ENCODE measurements around the gene SFT2D3.

Gene SFT2D3

DNA sequence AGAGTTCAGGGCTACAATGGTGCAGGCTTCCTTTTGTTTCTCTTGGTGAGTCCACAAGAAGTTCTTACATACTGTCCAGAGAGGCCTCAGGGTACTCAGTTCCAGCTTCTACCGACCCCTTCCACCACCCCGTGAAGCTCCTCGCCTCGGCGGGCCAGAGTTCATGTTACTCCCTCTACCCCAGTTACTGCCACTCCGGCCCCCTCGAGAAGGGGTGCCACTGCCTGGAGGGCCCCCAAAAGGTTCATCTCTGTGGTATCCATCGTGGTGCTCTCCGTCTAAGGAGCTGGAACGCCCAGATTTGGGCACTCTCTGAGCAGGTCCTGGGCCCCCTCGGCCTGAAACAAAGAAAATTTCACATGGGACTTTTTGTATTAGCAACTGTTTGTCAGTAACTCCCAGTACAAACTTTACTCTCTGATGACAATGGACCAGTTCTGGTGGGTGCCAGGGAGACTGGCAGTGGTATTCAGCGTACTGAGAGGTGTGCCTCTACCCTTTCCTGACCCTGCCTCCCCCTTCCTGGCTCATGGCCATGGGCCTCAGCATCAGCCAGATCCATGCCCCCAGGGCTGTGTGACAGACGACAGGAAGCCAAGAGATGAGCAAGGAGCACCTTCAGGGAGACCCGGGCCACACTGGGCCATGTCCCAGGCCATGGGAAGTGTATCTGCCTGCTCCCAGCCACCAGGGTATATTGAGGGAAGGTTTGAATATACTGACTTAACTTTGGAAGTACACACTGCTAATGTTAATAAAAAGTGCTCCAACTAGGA, 5.1 kb downstream of the SFT2D3 start:
- no peak for DNase-seq (ENCODE audit: low read depth in 2 of 2)

- DNase-seq (ENCODE audit: low read depth in 2 of 2), result no peak
These were observed 6.8 kb downstream of the SFT2D3 start for GRCh38 chr2:127707890-127708648.

GRCh38 chr2:127709336-127709735, 8.0 kb downstream of the SFT2D3 start:
- DNase-seq (ENCODE audit: low read depth in 2 of 2), result no peak

DNA sequence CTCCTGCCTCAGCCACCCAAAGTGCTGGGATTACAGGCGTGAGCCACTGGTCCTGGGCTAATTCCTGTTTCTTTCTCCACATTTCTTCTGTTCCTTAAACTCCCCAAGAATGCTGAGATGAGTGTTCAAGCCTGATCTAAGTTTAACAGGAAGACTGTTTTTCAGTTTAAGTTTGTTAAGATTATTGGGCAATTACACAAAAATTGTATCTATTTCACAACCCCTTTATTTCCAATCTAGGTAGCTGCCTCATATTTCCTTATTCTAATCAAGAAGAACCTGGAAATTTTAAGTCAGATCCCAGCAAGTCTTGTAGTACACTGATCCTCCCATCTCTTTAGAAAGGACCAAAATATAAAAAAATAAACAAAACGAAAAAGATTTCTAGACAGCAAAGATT, 11.7 kb downstream of the SFT2D3 start:
- DNase-seq (ENCODE audit: low read depth in 2 of 2), result no peak

DNA sequence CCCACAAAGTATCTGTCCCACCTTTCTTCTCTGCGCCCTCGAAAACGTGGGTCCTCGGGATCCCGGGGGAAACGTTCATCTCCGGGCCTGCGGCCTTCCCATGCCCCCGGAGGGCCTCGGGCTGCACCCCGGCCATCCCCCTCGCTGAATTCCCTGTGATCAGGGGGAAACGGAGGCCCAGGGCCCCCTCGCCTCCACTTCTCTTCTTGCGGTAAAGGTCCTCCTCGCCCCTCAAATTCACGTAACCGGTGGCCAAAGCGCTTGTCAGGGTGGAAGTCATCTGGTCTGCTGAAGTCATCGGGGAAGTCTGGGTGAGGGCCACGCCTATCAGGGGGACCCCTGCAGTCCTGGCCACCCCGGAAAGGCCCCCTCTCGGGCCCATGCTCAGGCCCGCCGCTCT, 12.3 kb downstream of the SFT2D3 start:
- DNase-seq (ENCODE audit: low read depth in 2 of 2), result no peak

GRCh38 chr2:127715778-127716449, 14.6 kb downstream of the SFT2D3 start:
- DNase-seq (ENCODE audit: low read depth in 2 of 2), result no peak

DNA sequence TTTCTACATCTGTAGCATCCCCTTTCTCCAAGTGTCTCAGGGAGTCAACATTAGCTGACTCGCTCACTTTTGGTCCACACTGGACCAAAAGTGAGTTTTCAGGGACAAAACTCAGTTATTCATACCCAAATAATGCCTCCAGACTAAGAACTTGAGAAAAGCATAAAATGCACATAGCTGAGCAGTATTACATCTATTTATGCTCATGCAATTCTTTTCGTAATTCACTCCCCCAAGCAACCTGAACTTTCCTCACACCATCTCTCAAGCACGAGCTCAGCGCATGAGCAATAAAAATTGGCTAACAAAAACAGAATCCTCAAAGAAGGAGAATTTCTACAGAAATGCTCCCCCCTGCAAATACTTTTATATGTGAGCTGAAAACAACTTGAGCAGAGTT, 17.0 kb downstream of the SFT2D3 start:
- no peak for DNase-seq (ENCODE audit: low read depth in 2 of 2)

DNA sequence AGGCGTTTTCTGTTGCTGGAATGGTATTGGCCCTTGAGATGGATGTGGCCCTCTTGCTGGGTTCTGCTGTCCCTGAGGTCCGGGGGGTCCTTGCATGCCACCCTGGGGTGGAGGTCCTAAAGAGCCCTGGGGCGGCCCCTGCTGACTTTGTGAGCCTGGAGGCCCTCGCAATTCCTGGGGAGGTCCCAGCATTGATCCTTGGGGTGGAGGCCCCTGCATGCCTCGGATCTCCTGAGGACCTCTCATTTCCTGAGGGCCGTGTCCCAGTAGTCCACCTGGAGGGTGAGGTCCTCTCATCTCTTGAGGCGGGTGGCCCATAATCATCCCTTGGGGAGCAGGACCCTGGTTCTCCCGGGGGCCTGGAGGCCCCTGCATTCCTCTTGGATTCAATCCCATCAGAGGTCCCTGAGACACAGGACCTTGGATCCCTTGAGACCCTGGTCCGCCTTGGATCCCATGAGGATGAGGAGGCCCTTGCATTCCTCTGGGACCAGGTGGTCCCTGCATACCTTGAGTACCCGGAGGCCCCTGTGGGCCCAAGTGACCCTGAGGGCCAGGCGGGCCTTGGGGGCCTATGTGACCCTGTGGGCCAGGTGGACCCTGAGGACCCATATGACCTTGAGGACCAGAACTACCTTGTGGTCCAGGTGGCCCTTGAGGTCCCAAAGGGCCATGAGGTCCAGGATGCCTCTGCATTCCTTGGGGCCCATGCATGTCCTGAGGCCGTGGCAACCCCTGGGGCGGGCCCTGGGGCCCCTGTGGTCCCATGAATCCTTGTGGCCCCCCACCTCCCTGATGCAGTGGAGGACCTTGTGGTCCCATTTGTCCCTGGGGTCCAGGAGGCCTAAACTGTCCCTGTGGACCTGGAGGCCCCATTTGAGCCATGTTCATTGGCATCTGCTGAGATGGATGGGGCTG, 18.3 kb downstream of the SFT2D3 start:
- no peak for DNase-seq (ENCODE audit: low read depth in 2 of 2)

GRCh38 chr2:127721311-127721977, 20.1 kb downstream of the SFT2D3 start:
- no peak for DNase-seq (ENCODE audit: low read depth in 2 of 2)

DNA sequence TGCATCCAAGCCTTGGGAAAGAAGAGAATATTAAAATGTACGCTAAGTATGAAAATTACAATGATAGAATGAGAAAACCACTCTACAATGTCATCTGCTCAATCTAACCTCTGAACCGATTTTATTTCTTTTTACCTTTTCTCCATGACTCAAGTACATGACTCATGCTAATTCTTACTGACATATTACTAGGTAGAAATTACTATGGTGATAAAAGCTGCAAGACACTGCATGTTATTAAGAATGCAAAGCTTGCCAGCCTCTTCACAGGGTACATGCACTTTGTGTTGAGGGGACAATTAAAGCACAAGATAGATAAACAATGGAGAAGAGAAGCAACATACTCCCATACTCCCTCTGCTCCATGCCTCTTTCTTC, 20.7 kb downstream of the SFT2D3 start:
- DNase-seq (ENCODE audit: low read depth in 2 of 2), result no peak

- DNase-seq (ENCODE audit: low read depth in 2 of 2), result no peak
These were observed 21.5 kb downstream of the SFT2D3 start for GRCh38 chr2:127722807-127723206.

DNA sequence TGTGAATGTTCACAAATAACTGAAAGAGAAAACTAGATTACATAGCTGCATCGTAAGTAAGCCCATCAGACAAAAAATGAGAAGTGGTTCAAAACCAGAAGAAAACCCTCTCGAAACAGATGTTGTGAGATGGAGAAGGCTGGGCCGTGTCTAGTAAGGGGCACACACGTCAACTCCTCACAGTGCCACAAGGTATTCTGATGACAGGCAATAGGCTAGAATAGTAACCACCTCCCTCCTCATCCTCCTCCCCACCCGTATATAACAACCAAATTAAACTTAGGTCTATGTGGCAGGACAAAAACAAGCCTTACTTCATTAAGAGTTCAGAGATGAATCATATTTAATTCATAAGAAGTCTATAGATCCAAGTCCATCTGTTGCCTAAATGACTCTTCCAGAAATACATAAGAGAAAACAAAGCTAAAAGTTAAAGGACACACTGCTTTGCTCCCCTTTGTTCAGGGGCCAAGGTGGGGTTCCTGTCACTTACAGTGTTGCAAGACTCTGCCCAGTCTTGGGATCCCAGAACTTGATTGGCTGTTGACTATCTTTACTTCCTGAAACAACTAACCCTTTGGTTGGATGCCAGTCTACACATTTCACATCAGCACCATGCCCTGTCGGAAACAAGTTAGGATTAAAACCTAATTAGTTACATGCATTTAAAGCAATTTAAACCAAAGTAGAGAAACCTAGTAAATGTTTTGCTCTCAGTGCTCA, 25.0 kb downstream of the SFT2D3 start:
- no peak for DNase-seq (ENCODE audit: low read depth in 2 of 2)

DNA sequence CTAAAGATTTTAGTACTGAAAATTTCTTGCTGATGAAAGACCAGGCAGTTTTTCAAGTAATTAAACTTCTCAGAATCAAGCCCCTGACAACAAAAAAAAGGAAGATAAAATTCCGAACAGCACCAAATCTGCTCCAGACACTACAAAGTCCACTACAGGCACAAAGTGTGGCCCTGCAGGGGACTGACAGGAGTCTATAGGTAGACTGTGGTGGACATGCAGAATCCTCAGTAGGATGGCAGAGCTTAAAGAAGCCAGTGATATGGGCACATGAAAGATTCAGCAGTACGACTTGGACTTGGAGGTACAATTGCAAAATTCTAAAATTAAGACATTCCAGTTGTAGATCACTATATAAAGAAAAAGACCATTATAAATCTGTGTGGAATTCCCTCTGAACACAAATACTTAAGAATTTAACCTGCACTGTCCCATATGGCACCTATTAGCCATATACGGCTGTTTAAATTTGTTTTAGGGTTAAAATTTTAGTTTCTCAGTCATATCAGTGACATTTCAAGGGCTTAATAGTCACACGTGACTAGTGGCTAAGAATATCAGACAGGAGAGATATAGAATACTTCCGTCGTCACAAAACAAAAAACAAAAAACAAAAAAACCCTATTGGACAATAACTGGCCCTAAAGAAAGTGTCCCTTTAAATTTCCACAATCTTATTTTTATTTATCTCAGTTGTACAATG, 32.0 kb downstream of the SFT2D3 start:
- DNase-seq (ENCODE audit: low read depth in 2 of 2), result no peak

- no peak for DNase-seq (ENCODE audit: low read depth in 2 of 2)
These were observed 32.7 kb downstream of the SFT2D3 start for GRCh38 chr2:127733816-127734537.

DNA sequence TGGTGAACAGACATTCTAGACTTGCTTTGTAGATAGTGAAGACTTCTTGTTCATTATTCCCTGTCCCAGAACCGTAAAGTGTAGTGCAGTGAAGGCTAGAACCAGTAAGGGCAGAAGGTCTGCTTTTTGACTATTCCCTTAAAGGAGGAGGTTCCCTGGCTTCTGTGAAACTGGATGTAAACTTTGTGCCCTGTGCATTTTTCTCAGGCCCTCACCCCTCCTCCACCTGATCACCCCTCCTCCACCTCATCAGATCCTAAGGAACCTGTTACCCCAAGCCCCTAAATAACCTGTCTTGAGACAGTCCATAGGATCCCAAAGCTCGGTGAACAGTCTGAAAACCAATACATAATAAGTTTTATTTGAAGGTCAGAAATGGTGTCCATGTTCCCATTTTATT, 33.7 kb downstream of the SFT2D3 start:
- DNase-seq (ENCODE audit: low read depth in 2 of 2), result no peak

GRCh38 chr2:127735537-127736399, 34.5 kb downstream of the SFT2D3 start:
- DNase-seq (ENCODE audit: low read depth in 2 of 2), result no peak

DNA sequence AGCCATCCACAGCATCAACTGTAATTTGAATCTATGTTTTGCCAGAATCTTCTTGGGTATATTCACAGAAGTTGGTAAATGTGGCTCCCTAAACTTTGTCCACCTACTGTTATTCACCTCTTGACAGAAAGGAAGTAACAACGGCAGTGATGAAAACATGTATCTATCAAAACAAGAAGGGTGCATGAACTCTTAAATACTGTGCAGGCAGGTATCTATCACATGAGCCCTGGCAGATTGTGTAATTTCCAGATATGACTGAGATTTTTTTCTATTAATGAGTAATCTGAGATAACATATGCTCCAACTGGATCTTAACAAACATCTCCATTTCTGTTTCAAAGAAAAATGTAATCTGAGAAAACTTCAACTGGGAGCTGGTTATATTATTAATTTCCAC, 36.6 kb downstream of the SFT2D3 start:
- DNase-seq (ENCODE audit: low read depth in 2 of 2), result no peak

DNA sequence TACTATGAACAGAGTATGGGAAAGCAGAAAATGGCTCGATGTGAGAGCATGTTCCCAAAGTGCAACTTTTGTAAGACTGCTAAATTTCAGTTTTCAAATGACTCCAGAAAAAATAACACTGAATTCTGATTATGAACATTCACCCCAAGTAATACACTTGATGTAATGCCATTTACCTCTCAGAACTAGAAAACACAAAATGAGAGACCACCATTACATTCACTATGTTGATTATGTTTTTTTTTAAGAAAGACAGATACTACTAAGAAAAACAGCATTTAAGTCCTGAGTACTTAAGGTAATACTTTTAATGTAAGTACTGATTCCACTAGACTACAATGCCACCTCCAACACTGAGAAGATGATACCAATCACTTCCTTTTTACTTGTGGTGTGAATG, 38.5 kb downstream of the SFT2D3 start:
- DNase-seq (ENCODE audit: low read depth in 2 of 2), result no peak
